ENCODE data around the gene KLHL25.
A peak's percentile ranks its signal among the peaks of the same experiment; 100 is the strongest.
"Not testable (repeated sequence)": the region's sequence is repeated elsewhere in the genome, so short reads cannot be mapped to it uniquely, and the experiment has no call there.

The KLHL25 gene, protein sequence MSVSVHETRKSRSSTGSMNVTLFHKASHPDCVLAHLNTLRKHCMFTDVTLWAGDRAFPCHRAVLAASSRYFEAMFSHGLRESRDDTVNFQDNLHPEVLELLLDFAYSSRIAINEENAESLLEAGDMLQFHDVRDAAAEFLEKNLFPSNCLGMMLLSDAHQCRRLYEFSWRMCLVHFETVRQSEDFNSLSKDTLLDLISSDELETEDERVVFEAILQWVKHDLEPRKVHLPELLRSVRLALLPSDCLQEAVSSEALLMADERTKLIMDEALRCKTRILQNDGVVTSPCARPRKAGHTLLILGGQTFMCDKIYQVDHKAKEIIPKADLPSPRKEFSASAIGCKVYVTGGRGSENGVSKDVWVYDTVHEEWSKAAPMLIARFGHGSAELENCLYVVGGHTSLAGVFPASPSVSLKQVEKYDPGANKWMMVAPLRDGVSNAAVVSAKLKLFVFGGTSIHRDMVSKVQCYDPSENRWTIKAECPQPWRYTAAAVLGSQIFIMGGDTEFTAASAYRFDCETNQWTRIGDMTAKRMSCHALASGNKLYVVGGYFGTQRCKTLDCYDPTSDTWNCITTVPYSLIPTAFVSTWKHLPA

DNA sequence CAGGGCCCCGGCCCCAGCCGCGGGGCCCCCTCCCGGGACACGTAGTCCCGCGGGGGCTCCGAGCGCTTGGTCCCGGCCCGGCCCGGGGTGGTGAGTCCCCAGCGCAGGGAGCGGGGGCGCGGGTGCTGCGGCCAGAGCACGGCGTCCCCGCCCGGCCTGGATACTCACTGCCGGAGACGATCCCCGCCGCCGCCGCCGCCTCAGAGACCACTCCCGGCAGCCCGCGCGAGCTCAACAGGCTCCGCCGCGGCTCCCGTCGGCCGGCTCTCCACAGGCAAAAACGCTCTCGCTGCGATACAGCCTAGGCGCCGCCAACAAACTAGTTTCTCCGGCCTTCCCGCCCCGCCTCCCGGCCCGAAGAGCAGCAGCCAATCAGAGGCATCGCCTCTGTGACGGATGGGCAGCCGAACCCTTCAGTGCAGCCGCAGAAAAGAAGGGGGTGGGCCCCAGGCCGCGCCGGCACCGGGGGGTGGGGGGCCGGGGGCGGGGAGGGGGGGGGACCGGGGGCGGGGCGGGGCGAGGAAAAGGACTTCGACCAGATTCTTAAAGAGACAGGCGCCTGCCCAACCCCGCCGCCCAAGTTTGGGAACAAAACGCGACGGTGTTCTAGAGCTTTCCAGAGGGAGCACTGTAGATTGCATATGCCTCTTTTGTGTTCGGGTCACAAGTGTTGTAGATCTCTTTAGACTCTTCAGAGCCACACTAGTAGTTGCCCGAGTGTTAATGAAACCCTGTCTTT is at the start of gene KLHL25:
TSS of gene KLHL25 (minus strand) at position 328 of the 739 bp plus-strand sequence. CDS start 25,115 bp downstream, outside the sequence.
- DNase-seq (ENCODE audit: low read depth in 3 of 3): peak; percentile 76 to 91 (median 82)

DNA sequence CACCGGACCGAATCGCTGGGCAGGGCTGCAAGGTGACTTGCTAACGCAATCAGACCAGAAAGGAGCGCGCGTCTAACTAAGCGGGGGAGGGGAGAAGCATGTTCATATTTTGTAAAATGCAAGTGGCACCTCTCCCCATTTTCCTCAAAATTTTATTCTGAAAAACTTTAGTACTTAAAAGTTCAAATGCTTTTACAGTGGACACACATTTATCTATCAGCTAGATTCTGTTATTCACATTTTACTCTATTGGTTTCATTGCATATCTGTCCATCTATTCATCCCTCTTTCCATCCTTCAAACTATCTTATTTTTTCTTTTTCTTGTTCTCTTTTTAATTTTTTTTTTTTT is 46.1 kb upstream of the KLHL25 start:
- DNase-seq (ENCODE audit: low read depth in 3 of 3): no peak

DNA sequence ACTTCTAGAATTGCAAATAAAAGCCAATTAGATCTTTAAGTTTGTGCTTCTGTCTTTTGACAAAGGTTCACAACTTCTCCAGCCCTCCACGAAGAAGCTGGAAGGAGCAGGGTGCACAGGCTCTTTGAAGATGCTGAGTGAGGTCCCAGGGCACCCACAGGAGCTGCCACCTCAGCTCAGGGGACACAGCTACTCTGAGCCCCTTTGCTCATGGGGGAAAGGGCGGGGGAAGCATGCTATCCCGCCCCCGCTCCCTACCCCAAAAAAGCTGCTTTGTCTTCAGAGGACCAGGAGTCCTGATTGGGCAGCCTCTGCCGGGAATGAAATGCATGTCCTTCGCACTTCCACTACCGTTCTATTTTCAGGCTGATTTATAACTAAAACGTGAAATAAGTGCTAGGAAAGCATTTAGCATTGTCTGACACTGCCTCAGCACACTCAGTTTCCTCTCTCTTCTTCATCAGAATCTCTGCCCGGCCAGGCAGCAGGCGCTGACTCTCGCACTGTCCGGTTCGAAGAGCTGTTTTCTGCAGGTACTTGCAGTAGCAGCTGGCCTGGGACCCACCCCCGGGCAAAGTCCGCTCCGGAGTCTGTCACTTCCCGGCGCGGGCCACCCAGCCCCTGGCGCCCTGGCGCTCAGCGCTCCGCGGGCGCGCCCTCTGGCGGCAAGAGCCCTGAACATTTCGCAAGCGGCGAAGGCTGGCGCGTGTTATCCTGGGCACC is 45.5 kb upstream of the KLHL25 start:
- peak; percentile 67 to 81 (median 70) for DNase-seq (ENCODE audit: low read depth in 3 of 3)

DNA sequence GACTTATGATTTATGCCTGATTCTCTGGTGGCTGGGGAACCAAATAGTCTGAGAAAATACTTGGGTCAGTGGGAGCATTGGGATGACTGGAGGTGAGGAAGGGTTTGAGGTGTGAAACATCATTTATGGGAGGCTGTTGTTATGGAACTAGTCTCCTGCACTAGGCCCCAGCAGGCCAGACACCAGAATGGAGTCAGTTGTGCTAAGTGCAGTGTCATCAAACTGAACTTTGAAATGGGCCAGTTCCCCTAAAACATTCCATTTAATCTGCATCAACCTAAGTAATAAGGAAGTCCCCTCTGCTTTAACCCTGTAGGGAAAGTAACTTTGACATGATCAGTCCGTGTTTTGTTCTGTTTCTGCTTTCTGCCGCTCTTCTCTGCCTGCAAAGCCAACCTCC is 44.9 kb upstream of the KLHL25 start:
- no peak for DNase-seq (ENCODE audit: low read depth in 3 of 3)

DNA sequence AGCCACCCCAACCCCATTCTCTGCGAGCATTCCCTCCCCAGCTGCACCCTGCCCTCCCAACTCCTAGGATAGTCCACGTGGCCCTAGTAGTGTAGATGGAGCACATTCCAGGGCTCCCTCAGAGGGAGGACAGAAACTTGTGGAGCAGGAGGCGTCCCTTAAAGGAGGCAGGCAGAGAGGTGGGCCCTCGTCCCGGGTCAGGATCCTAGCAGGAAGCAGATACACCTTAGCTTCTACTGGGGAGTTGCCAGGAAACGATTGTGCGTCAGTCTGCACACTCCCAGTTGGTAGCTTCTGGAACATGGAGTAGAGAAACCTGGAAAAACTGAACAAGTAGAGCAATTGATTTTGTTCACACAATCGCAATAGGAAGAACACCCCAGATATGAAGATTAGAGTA is 43.9 kb upstream of the KLHL25 start:
- no peak for DNase-seq (ENCODE audit: low read depth in 3 of 3)

DNA sequence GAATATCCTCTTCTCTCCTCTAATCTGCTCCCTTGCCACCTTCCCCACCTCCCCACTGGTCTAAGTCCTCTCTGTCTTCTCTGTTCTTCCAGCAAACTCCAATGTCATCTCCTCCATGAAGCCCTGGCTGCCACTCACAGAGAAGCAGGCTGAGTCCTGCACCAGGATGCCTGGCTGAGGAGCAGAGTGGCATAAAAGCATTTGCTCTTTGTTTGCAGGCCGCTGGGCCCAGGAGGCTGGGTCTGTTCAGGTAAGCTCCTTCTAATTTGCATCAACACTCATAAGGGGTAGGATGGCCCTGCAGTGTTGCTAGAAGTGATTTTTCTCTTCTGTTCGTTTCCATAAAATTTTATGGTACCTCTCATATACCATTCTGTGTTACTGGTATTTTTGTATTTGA is 43.2 kb upstream of the KLHL25 start:
- no peak for DNase-seq (ENCODE audit: low read depth in 3 of 3)

DNA sequence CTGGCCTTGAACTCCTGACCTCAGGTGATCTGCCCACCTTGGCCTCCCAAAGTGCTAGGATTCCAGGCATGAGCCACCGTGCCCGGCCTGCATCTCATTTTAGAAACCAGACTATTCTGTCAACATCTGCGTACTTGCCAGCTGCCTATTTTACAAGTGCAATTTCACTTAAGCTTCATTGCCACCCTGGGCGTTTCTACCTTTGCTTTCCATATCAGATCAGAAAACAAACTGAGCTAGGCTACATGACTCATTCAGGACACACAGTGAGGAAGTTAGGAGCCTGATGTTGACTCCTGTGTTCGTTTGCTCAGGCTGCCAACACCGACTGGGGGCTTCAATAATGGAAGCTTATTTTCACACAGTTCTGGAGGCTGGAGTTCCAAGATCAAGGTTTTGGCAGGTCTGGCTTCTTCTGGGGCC is 42.3 kb upstream of the KLHL25 start:
- no peak for DNase-seq (ENCODE audit: low read depth in 3 of 3)

DNA sequence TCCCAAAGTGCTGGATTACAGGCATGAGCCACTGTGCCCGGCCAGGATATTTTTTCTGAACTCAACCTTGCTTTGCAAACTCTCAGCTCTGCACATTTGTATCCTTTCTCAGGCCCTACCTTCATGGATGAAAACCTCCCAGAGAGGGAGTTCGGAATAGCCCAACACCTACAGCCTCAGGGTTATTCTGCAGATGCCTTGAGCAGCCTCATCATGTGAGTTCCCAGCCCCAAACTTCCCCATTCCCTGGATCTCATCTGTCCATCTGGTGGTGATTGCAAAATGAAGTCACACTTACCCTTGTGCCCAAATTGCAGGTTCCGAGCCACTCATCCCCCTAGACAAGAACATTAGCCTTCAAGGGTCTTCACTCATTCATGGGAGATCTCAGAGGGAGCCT is 39.9 kb upstream of the KLHL25 start:
- no peak for DNase-seq (ENCODE audit: low read depth in 3 of 3)

DNA sequence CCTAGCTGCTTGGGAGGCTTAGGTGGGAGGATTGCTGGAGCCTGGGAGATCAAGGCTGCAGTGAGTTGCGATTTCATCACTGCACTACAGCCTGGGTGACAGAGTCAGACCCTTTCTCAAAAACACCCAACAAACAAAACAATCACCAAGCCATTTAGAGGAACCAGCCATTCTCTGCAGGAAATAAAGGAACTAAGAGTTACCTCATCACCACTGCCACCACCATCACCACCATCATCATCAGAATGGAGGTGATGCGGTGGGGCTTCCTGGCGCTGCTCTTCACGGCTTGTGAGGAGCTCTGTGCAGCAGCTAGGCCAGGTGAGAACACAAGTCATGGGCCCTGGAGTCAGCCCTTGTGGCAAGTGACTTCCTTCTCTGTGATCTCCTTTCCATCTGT is 37.7 kb upstream of the KLHL25 start:
- DNase-seq (ENCODE audit: low read depth in 3 of 3): no peak

DNA sequence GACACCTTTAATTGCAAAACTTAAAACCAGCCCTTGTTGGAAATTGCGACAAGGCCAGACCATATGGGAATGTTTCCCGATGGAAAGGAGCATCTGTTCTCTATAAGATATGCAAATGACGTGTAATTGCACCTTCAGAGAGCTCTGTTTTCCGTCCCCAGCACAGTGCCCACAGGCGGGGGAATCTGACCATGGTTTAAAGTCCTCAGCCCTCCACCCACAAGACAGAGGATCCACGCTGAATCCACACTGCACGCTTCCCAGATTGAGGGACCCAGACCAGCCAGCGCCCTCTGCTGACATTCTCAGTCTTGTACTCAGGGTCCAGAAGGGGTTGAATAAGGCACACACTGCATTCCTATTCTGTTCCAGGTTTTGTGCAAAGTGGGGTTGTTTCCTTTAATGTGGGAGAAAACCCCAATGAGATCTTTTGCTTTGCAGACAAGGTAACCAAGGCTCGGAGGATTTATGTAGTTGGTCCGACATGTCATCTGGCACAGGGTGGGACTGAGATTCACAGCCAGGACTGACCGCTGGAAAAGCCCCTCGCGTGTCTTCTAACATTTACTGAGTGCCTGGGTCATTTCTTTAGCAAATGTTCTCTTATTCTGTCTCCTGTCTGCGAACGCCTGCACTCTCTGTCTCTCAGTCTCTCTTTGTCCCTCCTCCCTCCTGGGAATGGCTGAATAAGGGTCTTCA is 36.8 kb upstream of the KLHL25 start:
- peak in 1 of 3 experiments; percentile 38 for DNase-seq (ENCODE audit: low read depth in 3 of 3)

DNA sequence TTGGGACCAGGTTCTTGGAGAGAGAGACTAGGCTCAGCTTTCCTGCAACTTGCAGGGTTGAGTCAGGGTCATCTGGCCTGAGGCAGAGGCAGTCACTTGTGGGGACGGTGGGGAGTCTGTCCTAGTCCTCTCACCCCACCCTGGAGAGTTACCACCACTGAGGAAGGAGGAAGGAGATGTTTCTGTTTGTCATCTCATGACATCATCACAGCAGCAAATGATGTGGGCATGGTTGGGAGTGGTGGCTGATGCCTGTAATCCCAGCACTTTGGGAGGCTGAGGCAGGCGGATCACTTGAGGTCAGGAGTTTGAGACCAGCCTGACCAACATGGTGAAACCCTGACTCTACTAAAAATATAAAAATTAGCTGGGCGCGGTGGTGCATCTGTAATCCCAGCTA is 35.0 kb upstream of the KLHL25 start:
- not testable (repeated sequence) for DNase-seq (ENCODE audit: low read depth in 3 of 3)

DNA sequence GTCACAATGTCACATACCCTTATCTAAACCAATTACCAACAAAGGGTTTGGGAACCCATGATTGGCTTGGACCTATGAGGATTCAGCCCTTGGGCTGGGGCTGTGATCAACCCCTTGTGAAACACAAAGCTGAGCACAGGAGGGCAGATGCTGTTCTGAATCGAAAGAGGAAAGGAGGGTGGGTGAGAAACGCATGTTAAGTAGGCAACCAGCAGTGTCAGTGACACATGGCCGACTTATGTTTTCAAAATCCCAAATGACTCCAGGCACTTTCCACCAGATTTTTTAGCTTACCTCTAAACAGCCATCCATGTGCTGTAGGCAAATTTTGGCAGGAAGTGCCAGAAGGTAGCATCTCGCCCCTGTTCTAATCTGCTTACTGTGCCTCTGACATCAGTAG is 34.1 kb upstream of the KLHL25 start:
- DNase-seq (ENCODE audit: low read depth in 3 of 3): no peak

DNA sequence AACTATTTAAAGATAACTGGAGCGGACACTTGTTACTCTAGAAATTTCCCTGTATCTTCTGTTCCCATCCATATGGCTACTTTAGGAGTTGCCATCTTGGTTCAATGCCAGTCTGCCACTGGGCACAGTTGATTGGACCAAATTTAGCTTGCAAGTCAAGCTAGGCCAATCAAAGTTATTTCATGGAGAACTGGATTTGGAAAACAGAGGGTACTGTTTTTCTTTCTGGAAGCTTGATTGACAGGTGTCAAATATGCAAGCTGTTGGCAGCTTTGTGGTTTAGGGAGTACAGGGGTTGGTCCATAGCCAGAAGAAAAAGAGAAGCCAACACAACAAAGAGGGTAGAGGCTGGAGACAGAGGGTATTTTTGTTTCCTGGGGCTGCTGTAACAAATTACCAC is 33.4 kb upstream of the KLHL25 start:
- no peak for DNase-seq (ENCODE audit: low read depth in 3 of 3)

DNA sequence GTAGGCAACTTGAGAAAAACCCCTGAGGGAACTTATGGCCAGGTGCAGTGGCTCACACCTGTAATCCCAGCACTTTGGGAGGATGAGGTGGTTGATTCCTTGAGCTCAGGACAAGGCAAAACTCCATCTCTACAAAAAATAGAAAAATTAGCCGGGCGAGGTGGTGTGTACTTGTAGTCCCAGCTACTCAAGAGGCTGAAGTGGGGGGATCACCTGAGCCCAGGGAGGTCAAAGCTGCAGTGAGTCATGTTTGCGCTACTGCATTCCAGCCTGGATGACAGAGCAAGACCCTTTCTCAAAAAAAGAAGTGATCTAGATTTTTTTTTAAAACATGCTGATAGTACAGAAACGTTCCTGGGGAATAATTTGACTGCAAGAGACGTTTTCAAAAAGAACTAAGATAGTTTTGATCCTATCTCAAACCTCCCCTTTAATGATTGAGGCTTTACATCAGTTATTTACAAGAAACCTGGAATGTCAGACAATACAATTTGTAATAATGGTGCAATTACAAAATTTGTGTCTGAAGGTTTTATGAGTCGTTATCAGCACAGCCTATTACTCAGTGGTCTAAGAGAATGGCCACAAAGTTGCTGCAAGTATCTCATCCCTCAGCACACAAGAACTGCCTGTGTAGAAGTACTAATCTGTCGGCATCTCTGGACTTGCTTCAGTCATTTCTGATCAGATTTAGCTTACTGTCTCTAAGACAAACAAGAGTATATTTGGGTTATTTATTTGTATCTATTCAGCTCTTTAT is 32.2 kb upstream of the KLHL25 start:
- DNase-seq (ENCODE audit: low read depth in 3 of 3): no peak

DNA sequence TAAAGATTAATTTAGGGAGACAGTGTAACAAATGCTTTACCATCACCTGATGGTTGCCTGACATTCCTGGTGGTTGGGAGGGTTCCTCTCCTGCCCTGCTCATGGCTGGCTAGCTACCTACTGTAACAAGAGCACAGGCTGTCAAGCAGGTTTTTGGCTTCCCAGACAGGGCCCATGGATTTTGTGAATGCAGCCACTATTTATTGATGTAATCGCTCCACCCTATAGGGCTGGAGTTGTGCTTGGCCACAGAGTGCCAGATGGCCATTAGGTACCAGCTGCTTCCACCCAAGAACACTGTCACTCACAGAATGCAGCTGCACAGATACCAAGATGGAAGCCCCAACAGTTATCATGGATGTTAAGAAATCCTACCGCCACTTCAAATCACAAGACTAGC is 31.0 kb upstream of the KLHL25 start:
- DNase-seq (ENCODE audit: low read depth in 3 of 3): no peak

DNA sequence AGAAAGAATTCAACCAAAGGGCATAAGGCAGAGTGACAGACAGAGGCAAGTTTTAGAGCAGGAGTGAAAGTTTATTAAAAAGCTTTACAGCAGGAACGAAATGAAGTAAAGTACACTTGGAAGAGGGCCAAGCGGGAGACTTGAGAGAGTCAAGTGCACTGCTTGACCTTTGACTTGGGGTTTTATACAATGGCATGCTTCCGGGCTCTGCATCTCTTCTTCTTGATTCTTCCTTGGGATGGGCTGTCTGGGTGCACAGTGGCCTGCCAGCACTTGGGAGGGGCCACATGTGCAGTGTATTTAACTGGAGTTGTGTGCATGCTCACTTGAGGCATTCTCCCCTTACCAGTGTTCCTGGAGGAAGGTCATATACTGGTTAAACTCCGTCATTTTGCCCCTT is 30.4 kb upstream of the KLHL25 start:
- no peak for DNase-seq (ENCODE audit: low read depth in 3 of 3)

DNA sequence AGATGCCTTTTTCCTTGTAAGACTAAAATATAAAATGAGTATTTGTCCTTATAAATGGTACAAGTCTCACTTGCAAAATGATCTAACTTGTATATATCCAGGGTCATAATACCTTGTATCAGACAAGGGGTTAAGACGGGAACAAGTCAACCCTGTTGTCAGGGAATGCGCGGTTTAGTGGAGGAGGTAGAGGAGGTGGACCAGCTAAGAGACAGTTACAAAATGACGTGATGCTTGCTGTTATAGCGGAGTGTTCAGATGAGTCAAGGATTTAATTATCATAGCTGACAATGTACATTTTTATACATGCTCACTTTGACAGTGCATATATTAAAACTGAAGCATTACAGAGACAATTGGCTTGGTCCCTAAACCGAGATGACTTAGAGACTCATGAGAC is 26.8 kb upstream of the KLHL25 start:
- DNase-seq (ENCODE audit: low read depth in 3 of 3): no peak

DNA sequence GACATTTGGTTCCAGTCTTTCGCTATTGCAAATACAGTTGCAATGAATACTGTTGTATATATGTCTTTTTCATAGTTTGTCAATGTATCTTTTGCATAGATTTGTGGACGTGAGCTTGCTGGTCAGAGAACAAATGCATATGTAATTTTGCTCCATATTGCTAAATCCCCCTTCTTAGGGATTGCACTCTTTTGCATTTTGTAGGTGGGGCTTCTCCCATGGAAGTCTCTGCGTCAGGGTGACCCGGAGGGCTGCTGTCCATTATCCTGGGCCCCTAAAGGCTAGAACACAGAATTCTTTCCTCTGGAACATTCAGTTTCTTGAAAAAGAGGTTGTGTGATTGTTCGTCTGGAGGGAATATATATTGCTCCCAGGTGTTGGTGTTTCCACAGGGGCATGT is 25.2 kb upstream of the KLHL25 start:
- DNase-seq (ENCODE audit: low read depth in 3 of 3): no peak

DNA sequence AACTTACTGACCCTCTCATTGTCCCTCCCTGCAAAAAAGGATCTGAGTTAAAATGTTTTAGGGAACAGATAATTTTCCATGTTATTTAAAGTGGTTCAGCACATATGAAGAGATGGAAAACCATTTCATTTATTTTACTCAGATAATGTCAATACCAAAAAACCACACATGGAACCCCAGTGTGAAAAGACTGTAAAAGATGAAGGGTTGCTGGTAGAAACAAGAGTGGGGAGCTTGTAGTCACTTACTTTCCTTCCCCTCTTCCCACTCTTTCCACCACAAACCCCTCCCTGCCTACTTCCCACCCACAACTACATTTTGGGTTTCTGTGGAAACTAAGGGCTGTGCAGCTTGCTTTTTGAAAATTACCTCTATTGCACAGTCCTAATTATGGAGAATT is 18.5 kb upstream of the KLHL25 start:
- no peak for DNase-seq (ENCODE audit: low read depth in 3 of 3)

DNA sequence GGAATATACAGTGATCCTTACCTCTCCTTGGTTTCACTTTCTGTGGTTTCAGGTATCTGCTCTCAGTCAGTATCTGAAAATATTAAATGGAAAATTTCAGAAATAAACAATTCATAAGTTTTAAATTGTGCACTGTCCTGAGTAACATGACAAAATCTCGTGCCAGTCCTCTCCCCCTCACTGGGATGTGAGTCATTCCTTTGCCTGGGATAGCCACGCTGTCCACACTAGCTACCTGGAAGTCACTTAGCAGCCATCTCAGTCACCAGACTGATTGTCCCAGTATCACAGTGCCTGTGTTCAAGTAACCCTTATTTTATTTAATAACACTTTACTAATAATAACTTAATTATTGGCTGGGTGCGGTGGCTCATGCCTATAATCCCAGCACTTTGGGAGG is 15.3 kb upstream of the KLHL25 start:
- no peak for DNase-seq (ENCODE audit: low read depth in 3 of 3)

DNA sequence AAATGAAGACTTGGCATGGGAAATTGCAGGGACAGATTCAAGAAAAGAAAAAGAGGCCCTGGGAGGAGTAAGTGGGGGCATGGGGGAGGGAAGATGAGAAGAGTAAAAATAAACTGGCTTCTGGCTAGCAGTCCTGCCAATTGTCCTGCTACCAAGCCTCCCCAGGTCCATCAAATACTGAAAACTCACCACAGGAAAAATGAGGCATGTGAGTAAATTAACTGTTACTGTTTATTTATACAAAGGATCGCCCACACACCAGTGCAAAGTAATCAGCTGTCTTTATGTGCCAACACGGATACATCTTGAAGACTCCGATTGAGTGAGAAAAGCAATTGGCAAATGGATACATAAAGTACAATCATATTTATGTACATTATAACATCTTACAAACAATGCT is 10.7 kb upstream of the KLHL25 start:
- DNase-seq (ENCODE audit: low read depth in 3 of 3): no peak

Measured in stimulated activated CD4-positive, alpha-beta T cell treated with anti-CD3 and anti-CD28 coated beads, TNF-alpha, amount 100 ng/mL, for 24 hours (primary cell).